ENCODE results near the gene RDH13.

RDH13 gene

DNA sequence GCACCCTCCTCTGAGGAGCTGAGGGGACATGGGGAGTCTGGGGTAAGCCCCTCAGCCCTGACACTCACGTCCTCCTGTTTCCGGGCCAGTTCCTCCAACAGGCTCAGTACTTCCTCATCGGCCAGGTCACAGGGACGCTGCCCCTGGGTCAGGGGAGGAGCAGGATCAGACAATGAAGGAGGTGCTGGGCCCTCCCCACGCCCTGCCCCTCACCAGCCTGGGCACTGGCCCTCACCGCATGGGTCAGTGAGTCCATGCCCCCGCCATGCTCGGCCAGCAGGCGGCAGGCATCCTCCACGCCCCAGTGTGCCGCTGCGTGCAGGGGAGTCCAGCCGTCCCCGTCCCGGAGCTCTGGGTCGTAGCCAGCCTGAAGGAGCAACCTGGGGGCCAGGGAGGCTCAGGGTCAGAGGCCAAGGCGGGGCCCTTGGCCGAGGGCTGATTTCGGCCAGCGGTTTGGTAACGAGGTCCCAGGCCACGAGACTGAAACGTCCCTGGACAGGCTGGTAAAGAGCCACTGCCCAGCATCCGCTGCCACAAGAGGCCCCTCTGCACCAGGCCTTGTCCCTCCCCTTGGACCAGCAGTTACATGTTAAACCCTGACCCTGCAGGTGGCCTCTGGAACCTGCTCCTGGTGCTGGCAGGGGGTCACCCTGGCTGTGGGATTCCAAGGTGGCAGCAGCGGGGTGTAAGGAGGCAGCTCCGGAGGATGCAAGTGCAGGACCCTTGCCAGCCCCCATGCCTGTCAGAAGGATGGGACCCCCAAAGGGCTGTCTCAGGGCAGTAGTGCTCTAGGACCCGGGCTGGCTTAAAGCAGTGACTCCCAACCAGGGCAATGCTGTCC lies 36.0 kb upstream of the RDH13 start:
- no peak overlapping the region for H3K4me3 ChIP-seq (ENCODE audit: low read depth, low read length)
- H3K27me3 ChIP-seq (ENCODE audit: control insufficient read depth, insufficient read depth, low read length): no peaks in the 10 kb centered on the region
- H3K4me1 ChIP-seq (ENCODE audit: control insufficient read depth, insufficient read depth, low read length): peaks cover 22% of the 10 kb centered on the region
- H3K9me3 ChIP-seq (ENCODE audit: control insufficient read depth, insufficient read depth, low read depth, low read length): 0 out of 2 replicates have a peak, but pooled peaks cover 3% of the 10 kb centered on the region
- H3K9ac ChIP-seq (ENCODE audit: low read length): no peak overlapping the region
- H3K36me3 ChIP-seq (ENCODE audit: control insufficient read depth, insufficient read depth, low read length): peaks cover 19% of the 10 kb centered on the region
- H3K27ac ChIP-seq (ENCODE audit: low read depth, low read length): no peak overlapping the region

DNA sequence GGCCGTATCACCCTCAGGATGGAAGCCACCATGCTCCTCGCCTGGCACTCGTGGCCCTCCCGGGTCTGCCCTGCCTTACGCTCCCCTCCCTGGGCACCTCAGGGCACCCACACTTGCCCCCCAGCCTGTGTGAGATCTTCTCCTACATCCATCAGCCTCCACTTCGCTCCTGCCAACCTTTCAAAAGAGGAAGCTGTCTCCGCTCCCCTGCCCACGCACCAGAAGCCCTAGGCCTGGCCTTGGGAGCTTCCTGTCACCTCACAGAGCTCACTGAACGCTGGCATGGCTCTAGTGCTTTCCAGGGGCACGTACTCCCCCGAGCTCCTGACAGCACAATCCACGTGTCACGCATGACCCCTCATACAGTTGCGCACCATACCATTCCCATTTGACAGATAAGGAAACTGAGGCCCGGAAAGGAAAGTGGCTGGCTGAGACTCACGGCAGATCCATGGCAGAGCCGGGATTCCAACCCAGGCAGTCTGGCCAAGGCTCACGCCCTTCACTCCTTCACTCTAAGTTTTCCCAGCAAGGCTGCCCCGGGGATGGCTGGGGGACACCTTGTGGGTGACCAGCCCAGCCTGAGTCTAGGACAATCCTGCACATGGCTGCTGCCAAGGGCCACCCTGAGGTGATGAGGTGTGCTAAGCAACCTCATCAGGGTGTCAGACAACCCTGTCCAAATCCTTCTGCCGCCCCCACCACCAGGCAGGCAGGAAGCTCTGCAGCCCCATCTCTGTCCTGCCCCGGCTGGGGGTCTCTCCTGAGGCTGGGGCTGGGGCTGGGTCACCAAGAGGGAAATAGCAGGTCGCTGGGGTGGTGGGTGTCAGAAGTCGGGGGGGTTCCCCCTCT lies 35.1 kb upstream of the RDH13 start:
- H3K4me1 ChIP-seq (ENCODE audit: control insufficient read depth, insufficient read depth, low read length): peaks cover 22% of the 10 kb centered on the region
- peaks cover 16% of the 10 kb centered on the region for H3K36me3 ChIP-seq (ENCODE audit: control insufficient read depth, insufficient read depth, low read length)
- H3K27me3 ChIP-seq (ENCODE audit: control insufficient read depth, insufficient read depth, low read length): no peaks in the 10 kb centered on the region
- H3K4me3 ChIP-seq (ENCODE audit: low read depth, low read length): no peak overlapping the region
- no peak overlapping the region for H3K9ac ChIP-seq (ENCODE audit: low read length)
- no peak overlapping the region for H3K27ac ChIP-seq (ENCODE audit: low read depth, low read length)
- H3K9me3 ChIP-seq (ENCODE audit: control insufficient read depth, insufficient read depth, low read depth, low read length): no peaks in the 10 kb centered on the region

DNA sequence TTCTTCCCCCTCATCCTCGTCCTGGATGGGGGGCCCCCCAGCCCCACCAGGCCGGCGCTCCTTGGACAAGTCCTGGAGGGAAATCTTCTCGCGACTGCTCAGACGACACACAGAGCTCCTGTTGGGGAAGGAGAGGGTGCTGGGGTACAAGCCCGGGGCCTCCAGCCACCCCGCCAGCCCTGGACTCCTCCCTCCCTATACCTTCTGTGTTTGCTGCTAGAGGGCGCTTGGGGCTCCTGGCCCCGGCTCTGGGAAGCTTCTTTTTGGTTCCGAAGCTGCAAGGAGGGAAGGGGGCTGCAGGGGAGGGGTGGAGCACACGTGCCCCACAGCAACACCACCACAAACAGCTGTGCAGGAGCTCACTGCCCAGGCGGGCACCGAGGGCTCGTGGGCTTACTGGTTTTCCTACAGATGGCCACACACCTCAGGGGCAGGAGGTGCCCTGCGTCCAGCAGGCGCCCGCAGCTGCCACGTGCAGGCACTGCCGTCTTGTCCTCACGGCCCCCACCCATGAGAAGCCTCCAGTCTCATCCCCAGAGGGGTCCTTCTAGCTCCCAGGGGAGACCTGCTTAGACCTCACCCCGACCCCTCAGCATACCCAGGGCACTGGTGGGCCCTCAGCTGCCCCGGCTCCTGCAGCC lies 33.2 kb upstream of the RDH13 start:
- no peak overlapping the region for H3K27ac ChIP-seq (ENCODE audit: low read depth, low read length)
- peaks cover 29% of the 10 kb centered on the region for H3K4me1 ChIP-seq (ENCODE audit: control insufficient read depth, insufficient read depth, low read length)
- H3K9ac ChIP-seq (ENCODE audit: low read length): no peak overlapping the region
- H3K36me3 ChIP-seq (ENCODE audit: control insufficient read depth, insufficient read depth, low read length): peaks cover 2% of the 10 kb centered on the region
- H3K4me3 ChIP-seq (ENCODE audit: low read depth, low read length): no peak overlapping the region
- no peaks in the 10 kb centered on the region for H3K27me3 ChIP-seq (ENCODE audit: control insufficient read depth, insufficient read depth, low read length)
- H3K9me3 ChIP-seq (ENCODE audit: control insufficient read depth, insufficient read depth, low read depth, low read length): no peaks in the 10 kb centered on the region

DNA sequence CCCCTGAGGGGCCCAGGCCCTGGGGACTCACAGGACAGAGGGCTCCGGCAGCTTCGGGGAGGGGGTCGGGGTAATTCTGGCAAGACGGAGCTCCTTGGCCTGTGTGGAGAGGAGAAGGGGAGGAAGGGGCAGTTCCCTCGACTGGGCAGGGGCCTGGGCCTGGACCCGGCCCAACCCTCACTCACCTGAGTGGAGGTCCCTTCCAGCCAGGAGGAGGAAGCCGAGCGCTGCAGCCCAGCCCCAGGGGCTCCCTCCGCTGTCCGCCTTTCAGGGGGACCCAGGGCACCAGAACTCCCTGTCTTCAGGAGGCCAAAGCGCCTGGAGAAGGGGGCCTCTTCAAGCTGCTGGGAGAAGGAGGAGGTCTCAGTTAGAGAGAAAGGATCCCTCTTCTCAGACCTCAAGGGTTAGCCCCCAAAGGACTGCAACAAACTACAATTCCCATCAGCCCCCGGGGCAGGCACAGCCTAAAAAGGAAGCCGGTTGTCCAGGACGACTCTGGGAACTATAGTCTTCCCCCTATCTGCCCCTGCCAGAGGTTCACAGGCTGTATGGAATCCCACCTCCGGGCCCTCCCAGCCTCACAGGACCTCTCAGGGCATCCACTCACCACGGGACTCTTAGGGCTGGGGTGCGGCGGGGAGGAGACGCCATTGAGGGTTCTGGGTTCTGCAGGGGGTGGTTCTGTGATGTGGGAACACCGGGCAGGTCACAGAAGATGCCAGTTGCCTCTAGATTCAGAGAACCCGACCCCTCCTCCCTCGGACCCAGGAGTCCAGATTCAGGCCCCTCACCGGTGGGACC lies 32.5 kb upstream of the RDH13 start:
- Histone ChIP-seq H3K9ac (ENCODE audit: low read length) (no peak overlapping the region), H3K36me3 (ENCODE audit: control insufficient read depth, insufficient read depth, low read length) (peaks cover 8% of the 10 kb centered on the region), H3K27ac (ENCODE audit: low read depth, low read length) (no peak overlapping the region), H3K9me3 (ENCODE audit: control insufficient read depth, insufficient read depth, low read depth, low read length) (no peaks in the 10 kb centered on the region), H3K4me3 (ENCODE audit: low read depth, low read length) (no peak overlapping the region), H3K4me1 (ENCODE audit: control insufficient read depth, insufficient read depth, low read length) (peaks cover 29% of the 10 kb centered on the region), H3K27me3 (ENCODE audit: control insufficient read depth, insufficient read depth, low read length) (no peaks in the 10 kb centered on the region)

DNA sequence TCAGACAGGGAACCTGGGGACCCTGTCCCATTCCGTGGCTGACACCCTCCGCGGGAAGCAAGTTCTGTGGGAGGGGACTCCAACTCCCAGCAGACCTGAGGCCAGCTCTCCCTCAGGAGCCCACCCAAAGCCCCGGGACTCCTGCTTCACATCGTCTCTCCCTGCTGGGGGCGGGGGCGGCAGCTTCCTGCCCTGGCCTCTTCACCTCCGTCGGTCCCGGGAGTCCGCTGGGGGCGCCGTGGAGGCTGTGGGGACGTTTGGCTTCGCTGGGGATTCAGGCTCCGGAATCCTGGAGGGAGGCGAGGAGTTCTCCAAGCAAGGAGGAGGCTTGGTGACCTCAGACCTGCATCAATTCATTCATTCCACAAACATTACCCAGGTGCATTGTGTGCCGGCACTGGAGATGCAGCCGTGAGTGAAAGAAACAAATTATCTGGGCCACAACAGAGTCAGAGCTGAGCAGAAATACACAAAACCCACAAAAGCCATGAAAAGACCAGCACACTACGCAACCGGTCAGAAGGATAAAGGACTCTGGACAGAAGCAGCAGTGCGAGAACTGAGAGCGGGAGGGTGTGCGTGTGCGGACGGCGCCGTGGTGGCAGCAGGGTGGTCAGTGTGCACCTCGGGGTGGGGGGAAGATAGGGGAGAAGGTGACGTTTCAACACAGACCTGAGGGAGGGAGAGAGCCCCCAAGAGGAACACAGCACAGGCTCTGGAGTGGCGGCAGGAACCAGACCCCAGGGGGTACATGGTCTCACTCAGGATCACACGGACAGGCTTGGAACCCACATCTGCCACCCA lies 31.7 kb upstream of the RDH13 start:
- H3K36me3 ChIP-seq (ENCODE audit: control insufficient read depth, insufficient read depth, low read length): peaks cover 8% of the 10 kb centered on the region
- H3K9ac ChIP-seq (ENCODE audit: low read length): no peak overlapping the region
- peaks cover 29% of the 10 kb centered on the region for H3K4me1 ChIP-seq (ENCODE audit: control insufficient read depth, insufficient read depth, low read length)
- H3K27ac ChIP-seq (ENCODE audit: low read depth, low read length): no peak overlapping the region
- no peaks in the 10 kb centered on the region for H3K27me3 ChIP-seq (ENCODE audit: control insufficient read depth, insufficient read depth, low read length)
- peak overlapping the region; percentile 12; the same call in 1 of the 2 replicates for H3K4me3 ChIP-seq (ENCODE audit: low read depth, low read length)
- H3K9me3 ChIP-seq (ENCODE audit: control insufficient read depth, insufficient read depth, low read depth, low read length): no peaks in the 10 kb centered on the region

DNA sequence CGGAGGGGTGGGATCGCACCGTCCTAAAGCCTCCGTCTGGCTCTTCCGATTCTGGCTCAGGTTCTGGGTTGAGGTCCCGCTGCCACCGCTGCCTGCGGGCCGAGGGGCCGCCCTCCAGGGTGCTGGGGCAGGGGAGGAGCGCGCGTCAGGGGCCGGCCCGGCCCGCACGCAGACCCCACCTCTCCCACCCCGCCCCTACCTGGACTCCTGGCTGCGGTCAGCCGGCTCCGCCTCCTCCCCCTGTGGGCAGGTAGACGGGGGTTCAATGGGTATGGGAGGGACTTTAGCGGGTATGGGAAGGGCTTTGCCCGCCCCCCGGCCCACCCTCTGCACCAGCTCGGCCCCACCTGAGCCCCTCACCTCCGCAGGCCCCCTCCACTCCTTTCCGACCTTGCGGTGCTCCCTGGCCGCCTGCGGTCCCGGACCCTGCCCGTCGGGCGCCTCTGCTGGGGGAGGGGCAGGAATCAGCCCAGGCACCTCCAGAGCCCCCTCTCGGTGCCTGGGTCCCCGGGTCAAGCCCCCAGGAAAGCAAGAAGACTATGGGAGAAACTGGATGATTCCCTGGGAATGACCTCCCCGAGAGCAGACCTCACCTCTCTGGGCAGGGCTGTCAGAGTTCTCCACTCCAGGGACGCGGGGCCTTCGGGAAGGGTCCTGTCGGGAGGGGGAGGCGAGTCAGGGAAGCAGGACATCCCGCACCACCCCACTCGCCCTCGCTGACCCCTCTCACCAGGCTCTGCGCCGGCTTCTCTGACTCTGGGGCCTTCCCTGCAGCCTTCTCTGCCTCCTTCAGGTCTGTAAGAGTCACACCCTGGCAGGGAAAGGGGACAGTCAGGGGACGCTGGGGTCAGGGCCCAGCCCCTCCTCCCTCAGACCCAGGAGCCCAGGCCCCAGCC lies 29.7 kb upstream of the RDH13 start:
- H3K27ac ChIP-seq (ENCODE audit: low read depth, low read length): no peak overlapping the region
- peak overlapping the region; percentile 63 for H3K4me3 ChIP-seq (ENCODE audit: low read depth, low read length)
- no peak overlapping the region for H3K9ac ChIP-seq (ENCODE audit: low read length)
- H3K4me1 ChIP-seq (ENCODE audit: control insufficient read depth, insufficient read depth, low read length): peaks cover 40% of the 10 kb centered on the region
- H3K36me3 ChIP-seq (ENCODE audit: control insufficient read depth, insufficient read depth, low read length): peaks cover 8% of the 10 kb centered on the region
- no peaks in the 10 kb centered on the region for H3K9me3 ChIP-seq (ENCODE audit: control insufficient read depth, insufficient read depth, low read depth, low read length)
- no peaks in the 10 kb centered on the region for H3K27me3 ChIP-seq (ENCODE audit: control insufficient read depth, insufficient read depth, low read length)

DNA sequence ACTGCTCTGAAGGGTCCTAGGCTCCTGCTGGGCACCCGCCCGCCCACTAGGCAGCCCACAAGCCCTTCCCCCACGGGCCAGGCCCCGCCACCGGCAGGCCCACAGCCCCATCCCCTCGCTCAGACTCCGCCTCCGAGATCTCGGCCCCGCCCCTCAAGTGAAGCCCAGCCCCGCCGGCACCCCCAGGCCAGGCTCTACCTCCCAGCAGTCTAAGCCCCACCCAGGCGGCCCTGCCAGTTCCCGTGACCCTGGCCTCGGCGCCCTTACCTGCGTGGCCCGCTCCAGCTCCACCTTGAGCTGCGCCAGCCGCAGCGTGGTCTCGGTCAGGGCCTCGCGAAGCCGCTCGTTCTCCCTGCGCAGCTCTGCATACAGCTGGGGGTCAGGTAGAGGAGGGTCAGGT lies 29.0 kb upstream of the RDH13 start:
- Histone ChIP-seq H3K4me3 (ENCODE audit: low read depth, low read length) (peak overlapping the region; percentile 63), H3K36me3 (ENCODE audit: control insufficient read depth, insufficient read depth, low read length) (peaks cover 8% of the 10 kb centered on the region), H3K9ac (ENCODE audit: low read length) (no peak overlapping the region), H3K9me3 (ENCODE audit: control insufficient read depth, insufficient read depth, low read depth, low read length) (no peaks in the 10 kb centered on the region), H3K27me3 (ENCODE audit: control insufficient read depth, insufficient read depth, low read length) (no peaks in the 10 kb centered on the region), H3K4me1 (ENCODE audit: control insufficient read depth, insufficient read depth, low read length) (peaks cover 45% of the 10 kb centered on the region), H3K27ac (ENCODE audit: low read depth, low read length) (no peak overlapping the region)

DNA sequence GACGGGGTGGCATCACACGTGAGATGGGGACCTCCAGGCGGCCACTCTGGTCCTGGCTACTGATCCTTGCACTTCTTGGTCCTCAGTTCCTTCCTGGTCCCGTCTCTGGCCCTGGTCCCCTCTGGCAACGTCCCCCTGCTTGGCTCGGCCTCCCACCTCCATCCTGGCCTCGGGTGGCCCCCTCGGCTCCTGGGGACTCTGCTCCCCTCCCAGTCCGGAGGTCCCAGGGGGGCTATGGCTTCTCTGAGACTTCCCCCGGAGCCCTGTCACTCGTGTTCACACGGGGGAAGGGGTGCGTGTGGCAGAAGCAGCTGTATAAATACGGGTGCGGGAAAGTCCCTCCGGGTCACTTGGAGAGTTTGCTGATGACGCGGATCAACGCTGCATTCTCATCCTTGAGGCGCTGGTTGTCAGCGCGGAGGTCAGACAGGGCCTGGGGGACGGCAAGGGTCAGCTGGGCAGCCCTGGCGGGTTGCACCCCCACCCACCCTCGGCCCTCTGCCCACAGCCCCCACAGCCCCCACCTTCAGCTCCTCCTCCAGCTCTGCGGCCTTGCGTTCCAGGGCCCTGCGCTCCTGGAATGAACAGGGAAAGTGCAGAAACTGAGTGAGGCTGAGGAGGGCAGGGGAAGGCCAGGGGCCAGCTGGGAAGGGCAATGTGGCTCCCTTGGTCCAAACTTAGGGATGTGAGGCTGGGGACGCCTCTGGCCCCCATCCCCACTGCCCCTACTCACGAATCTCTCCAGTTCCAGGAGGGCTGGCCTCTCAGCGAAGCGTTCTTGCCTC lies 28.4 kb upstream of the RDH13 start:
- peaks cover 43% of the 10 kb centered on the region for H3K4me1 ChIP-seq (ENCODE audit: control insufficient read depth, insufficient read depth, low read length)
- H3K36me3 ChIP-seq (ENCODE audit: control insufficient read depth, insufficient read depth, low read length): peaks cover 8% of the 10 kb centered on the region
- peaks cover under 1% of the 10 kb centered on the region; the same call in 1 of the 2 replicates for H3K27me3 ChIP-seq (ENCODE audit: control insufficient read depth, insufficient read depth, low read length)
- no peaks in the 10 kb centered on the region for H3K9me3 ChIP-seq (ENCODE audit: control insufficient read depth, insufficient read depth, low read depth, low read length)
- H3K27ac ChIP-seq (ENCODE audit: low read depth, low read length): no peak overlapping the region
- peak overlapping the region; percentile 16; the same call in 1 of the 2 replicates for H3K4me3 ChIP-seq (ENCODE audit: low read depth, low read length)
- H3K9ac ChIP-seq (ENCODE audit: low read length): no peak overlapping the region

DNA sequence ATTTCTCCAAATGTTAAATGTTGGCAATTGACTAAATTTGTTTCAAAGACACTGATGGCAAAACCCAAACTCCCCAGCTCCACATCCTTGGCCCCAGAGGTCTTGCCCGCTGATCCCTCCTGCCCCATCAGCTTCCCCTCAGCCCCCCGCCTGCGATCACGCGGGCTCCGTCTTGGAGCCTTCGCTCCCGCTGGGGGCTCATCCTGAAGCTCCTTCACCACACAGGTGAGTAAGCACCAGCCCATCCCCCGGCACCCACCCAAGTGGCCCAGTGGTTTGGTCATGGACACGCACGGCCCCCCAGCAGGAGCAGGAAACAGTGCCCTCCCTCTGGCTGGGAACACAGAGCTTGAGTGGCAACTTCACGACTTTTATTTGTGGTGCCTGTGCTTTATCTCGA lies 27.6 kb upstream of the RDH13 start:
- peaks cover 43% of the 10 kb centered on the region for H3K4me1 ChIP-seq (ENCODE audit: control insufficient read depth, insufficient read depth, low read length)
- no peaks in the 10 kb centered on the region for H3K9me3 ChIP-seq (ENCODE audit: control insufficient read depth, insufficient read depth, low read depth, low read length)
- H3K27ac ChIP-seq (ENCODE audit: low read depth, low read length): no peak overlapping the region
- H3K36me3 ChIP-seq (ENCODE audit: control insufficient read depth, insufficient read depth, low read length): peaks cover 8% of the 10 kb centered on the region
- no peak overlapping the region for H3K9ac ChIP-seq (ENCODE audit: low read length)
- peaks cover 8% of the 10 kb centered on the region for H3K27me3 ChIP-seq (ENCODE audit: control insufficient read depth, insufficient read depth, low read length)
- H3K4me3 ChIP-seq (ENCODE audit: low read depth, low read length): no peak overlapping the region

All from HUES6 (cell line).